ENCODE data around the gene ATP2C2.

The ATP2C2 gene

DNA sequence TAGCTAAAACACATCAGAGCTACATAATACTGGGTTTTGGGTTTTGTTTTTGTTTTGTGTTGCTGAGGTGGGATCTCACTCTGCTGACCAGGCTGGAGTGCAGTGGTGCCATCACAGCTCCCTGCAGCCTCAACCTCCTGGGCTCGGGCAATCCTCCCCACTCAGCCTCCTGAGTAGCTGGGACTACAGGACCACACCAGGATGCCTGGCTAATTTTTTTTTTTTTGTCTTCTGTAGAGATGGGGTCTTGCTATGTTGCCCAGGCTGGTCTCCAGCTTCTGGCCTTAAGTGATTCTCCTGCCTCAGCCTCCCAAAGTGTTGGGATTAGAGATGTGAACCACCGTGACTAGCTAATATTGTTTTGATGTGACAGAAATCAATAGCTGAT is 129.9 kb downstream of the ATP2C2 start:
- no peak overlapping the region for H3K27ac ChIP-seq
- TF ChIP-seq ZFX (IDR thresholded peaks at IDR 0.05) = no peak
- TF ChIP-seq, protein P1, sequence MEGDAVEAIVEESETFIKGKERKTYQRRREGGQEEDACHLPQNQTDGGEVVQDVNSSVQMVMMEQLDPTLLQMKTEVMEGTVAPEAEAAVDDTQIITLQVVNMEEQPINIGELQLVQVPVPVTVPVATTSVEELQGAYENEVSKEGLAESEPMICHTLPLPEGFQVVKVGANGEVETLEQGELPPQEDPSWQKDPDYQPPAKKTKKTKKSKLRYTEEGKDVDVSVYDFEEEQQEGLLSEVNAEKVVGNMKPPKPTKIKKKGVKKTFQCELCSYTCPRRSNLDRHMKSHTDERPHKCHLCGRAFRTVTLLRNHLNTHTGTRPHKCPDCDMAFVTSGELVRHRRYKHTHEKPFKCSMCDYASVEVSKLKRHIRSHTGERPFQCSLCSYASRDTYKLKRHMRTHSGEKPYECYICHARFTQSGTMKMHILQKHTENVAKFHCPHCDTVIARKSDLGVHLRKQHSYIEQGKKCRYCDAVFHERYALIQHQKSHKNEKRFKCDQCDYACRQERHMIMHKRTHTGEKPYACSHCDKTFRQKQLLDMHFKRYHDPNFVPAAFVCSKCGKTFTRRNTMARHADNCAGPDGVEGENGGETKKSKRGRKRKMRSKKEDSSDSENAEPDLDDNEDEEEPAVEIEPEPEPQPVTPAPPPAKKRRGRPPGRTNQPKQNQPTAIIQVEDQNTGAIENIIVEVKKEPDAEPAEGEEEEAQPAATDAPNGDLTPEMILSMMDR (conservative IDR thresholded peaks at IDR 0.05) = no peak

DNA sequence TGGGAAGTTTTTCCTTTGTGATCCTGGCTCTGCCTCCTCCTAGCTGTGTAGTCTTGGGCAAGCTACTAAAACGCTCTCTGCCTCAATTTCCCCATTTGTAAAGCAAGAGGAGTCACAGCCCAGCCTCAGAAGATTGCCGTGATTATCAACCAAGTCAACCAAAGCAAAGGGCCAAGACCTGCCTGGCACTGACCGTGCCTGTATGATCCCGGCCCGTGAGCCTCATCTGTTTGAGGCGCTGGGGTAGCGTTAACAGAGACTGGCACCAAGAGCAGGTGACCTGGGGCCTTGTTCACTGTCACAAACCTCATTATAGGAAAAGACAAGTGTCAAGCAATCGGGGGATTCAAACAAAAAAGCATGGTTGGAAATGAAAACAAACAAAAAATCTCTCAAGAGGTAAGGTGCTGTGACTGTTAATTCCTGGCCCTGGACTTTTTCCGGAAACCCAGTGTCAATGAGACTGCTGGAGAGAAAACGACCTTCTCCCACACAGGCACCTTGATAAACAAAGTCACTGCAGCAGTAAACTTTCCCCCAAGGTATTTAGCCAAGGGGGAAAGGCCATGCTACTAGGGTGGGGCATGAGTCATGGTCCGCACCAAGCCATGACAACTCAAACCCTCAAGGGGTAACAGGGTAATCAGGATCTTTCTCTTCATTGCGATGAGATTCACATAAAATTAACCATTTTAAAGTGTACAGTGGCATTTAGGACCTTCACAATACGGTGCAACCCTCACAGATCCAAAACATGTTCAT is 130.7 kb downstream of the ATP2C2 start:
- TF ChIP-seq, protein P1 (conservative IDR thresholded peaks at IDR 0.05) = no peak
- TF ChIP-seq ZFX (IDR thresholded peaks at IDR 0.05) = no peak
- H3K27ac ChIP-seq = no peak overlapping the region

GRCh38 chr16:84499638-84500037 is 131.3 kb downstream of the ATP2C2 start:
- TF ChIP-seq, protein P1 (conservative IDR thresholded peaks at IDR 0.05) = no peak
- TF ChIP-seq ZFX (IDR thresholded peaks at IDR 0.05) = no peak
- H3K27ac ChIP-seq = no peak overlapping the region

GRCh38 chr16:84500531-84500930 is 132.2 kb downstream of the ATP2C2 start:
- no peak for TF ChIP-seq ZFX (IDR thresholded peaks at IDR 0.05)
- TF ChIP-seq, protein P1 (conservative IDR thresholded peaks at IDR 0.05) = no peak
- H3K27ac ChIP-seq = no peak overlapping the region

GRCh38 chr16:84501077-84501735 is 132.9 kb downstream of the ATP2C2 start:
- TF ChIP-seq, protein P1 (conservative IDR thresholded peaks at IDR 0.05) = no peak
- no peak for TF ChIP-seq ZFX (IDR thresholded peaks at IDR 0.05)
- no peak overlapping the region for H3K27ac ChIP-seq

GRCh38 chr16:84502075-84502474 is 133.7 kb downstream of the ATP2C2 start:
- TF ChIP-seq, protein P1 (conservative IDR thresholded peaks at IDR 0.05) = no peak
- H3K27ac ChIP-seq = no peak overlapping the region

GRCh38 chr16:84502581-84502980 is 134.2 kb downstream of the ATP2C2 start:
- TF ChIP-seq, protein P1 (conservative IDR thresholded peaks at IDR 0.05) = no peak
- no peak for TF ChIP-seq ZFX (IDR thresholded peaks at IDR 0.05)
- H3K27ac ChIP-seq = no peak overlapping the region

All from C4-2B (cell line).